Omental fat pad (tissue), 4 donors: Measurements from ENCODE around the gene SGMS1. TPM values are rescaled to one million over a fixed set of nuclear protein-coding genes. Genes with fewer than 3 reads are reported as not detected.
A peak's percentile ranks its signal among the peaks of the same experiment; 100 is the strongest.

Experiments
- ATAC-seq: fragments of 150-250 bp; one replicate; pipeline ENCODE4 v1.9.1; 2016; ENCODE audit warnings: mild to moderate bottlenecking, moderate library complexity; ENCODE audit not compliant: low FRiP score
- DNase-seq: peaks from one replicate; pipeline ENCODE4 v3.0.0-alpha.2; 2019; ENCODE audit warnings: low spot score
- CTCF ChIP-seq, 3 donors: fragments of 450-650 bp; IDR thresholded peaks; one replicate each; pipeline ENCODE4 v1.5.1; 2016 to 2017; ENCODE audit warnings: antibody characterized with exemption in 3 of 3, mild to moderate bottlenecking in 3 of 3, moderate library complexity in 2 of 3
- total RNA-seq, 4 donors: library from RNA; depleted of rRNA; stranded (reverse); fragments of >200 nt; gene quantifications; one replicate each; pipeline ENCODE4 v1.1.0, GENCODE V29; 2016

The SGMS1 gene
- total RNA-seq, 4 donors from 2014 or later = 82.5 to 136 (median 96.4) TPM

- ATAC-seq (no peak), DNase-seq (no peak)
- no peak for TF ChIP-seq CTCF (IDR thresholded peaks at IDR 0.05)
Measured at GRCh38 chr10:50629495-50630122, 5.9 kb upstream of the SGMS1 start.

GRCh38 chr10:50627896-50628295, 4.1 kb upstream of the SGMS1 start:
- no peak for ATAC-seq

GRCh38 chr10:50627443-50627842, 3.7 kb upstream of the SGMS1 start:
- no peak for TF ChIP-seq CTCF (IDR thresholded peaks at IDR 0.05)
- ATAC-seq (no peak), DNase-seq (no peak)

More at GRCh38 chr10:50627896-50628295, 4.1 kb upstream of the SGMS1 start:
- no peak for DNase-seq
- no peak for TF ChIP-seq CTCF (IDR thresholded peaks at IDR 0.05)

- DNase-seq = no peak
- TF ChIP-seq CTCF (IDR thresholded peaks at IDR 0.05) = no peak
- no peak for ATAC-seq
Measured at GRCh38 chr10:50625649-50626132, 1.9 kb upstream of the SGMS1 start.

- no peak for DNase-seq
- TF ChIP-seq CTCF (IDR thresholded peaks at IDR 0.05) = peak in 1 of 3 donors; percentile 33
- peak; percentile 67 for ATAC-seq
Measured at GRCh38 chr10:50624866-50625501, 1.2 kb upstream of the SGMS1 start.

DNA sequence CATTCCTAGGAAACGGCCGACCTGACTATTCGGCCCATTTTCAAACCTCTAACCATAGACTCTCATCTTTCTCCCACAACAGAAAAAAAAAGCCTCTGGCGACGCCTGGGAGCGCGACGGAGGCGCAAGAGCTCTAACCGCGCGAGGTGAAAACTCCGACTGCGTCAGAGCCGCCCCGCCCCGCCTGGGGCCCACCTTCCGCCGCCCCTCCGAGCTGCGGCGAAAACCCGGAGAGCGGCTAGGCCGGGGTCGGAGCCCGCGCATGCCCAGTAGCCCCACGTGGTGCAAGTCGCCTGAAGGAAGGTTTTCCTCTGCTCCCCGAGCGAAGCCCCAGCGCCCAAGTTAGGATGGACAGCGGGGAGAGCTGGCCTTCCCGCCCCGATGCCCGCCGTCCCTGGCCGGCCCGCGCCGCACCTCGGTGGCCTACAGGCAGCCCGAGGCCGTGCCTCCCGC, 683 bp upstream of the SGMS1 start:
- ATAC-seq = peak; percentile 81
- no peak for TF ChIP-seq CTCF (IDR thresholded peaks at IDR 0.05)
- peak; percentile 63 for DNase-seq
